ENCODE results near the gene MALRD1.

MALRD1 gene

GRCh38 chr10:19231034-19231433, 182.4 kb downstream of the MALRD1 start:
- no peak for DNase-seq (ENCODE audit: low spot score)

DNA sequence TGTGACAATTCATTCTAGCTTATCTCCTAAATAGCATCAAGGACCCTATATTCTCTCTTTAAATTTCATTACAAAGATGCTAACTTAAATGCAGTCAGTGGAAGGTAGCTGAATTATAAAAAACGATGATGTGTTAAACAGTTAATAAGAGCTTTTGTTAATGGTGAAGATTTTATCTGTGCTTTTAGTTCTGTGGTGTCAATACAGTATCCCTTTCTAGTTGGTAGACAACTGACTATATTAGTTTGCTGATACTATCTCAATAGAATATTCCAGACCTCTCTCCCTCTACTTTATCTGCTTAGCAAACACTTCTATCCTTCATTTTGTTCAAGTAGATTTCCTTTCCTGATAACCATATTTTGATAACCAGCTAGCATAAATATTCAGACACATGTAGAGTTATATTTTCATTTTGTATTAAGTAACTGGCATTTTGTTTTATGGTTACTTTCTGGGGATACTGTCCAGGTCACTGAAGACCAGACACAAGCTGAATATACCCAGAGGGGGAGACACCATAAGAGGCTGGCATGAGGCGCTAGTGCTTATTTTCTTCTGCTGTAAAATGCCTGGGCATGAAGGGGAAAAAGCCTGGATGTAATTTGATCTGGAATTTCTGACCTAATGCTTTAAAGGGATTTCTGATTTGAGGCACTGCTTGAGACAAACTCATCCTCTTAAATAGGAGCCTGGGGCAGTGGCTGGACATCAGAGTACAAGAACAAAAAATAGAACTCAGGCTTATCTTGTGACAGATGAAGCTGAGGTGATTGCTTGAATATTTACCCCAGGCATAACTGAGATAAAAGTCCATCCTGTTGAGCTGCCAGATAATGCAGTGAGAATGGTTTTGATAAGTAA, 197.5 kb downstream of the MALRD1 start:
- no peak for DNase-seq (ENCODE audit: low spot score)

DNA sequence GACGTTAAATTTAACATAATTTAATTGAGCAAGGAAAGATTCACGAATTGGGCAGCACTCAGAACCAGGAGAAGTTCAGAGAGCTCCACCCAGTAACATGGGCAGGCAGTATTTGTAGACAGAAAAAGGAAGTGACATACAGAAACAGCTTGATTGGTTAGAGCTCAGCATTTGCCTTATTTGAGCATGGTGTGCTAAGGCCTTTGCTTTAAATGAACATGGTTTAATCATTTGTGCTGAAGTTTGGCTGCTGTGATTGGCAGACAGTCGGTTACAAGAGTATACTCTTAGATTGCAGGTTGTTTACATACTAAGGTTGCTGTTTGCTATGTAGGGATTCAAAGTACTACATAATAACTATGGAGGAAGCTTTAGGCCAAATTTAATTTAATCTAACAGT, 199.2 kb downstream of the MALRD1 start:
- no peak for DNase-seq (ENCODE audit: low spot score)

GRCh38 chr10:19250546-19250945, 201.9 kb downstream of the MALRD1 start:
- no peak for DNase-seq (ENCODE audit: low spot score)

DNA sequence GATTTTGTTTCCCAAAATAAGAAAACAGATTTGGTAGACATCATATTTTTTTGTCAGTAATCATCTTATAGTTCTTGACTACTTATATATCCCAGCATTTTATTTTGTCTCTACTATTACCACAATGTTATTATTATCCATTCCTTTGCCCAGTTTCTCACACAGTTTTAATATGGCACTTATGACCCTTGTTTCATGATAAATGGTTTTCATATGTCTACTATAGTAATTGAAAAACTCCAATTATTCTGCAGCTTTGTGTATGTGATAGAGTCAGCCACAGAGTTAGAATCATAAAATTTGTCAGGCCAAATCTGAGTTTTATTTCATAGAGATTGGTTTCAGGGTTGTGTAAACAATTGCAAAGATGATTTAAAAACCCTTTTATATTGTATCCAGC, 203.9 kb downstream of the MALRD1 start:
- DNase-seq (ENCODE audit: low spot score), result no peak

GRCh38 chr10:19256331-19256730, 207.7 kb downstream of the MALRD1 start:
- DNase-seq (ENCODE audit: low spot score), result no peak

GRCh38 chr10:19263262-19263661, 214.7 kb downstream of the MALRD1 start:
- DNase-seq (ENCODE audit: low spot score), result no peak

GRCh38 chr10:19283285-19283684, 234.7 kb downstream of the MALRD1 start:
- no peak for DNase-seq (ENCODE audit: low spot score)

GRCh38 chr10:19283786-19284185, 235.2 kb downstream of the MALRD1 start:
- no peak for DNase-seq (ENCODE audit: low spot score)

GRCh38 chr10:19290770-19291169, 242.2 kb downstream of the MALRD1 start:
- DNase-seq (ENCODE audit: low spot score), result no peak

DNA sequence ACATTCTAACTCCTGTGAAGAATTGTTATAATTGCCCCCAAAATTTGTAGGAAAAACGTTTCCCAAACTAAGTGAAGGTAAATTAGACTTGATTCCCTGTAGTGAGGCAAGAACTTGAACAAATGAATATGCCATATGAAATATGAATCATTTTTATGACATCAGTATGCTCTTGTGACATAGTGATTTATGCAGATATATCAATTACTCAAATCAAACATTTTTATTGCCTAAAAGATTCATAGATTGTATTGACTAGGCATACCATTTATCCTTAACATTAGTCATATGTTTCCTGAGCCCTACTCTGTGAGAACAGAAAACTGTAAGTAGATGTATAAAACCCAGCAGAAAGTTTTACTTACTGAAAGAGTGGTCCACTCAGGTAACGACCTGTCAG, 245.6 kb downstream of the MALRD1 start:
- no peak for DNase-seq (ENCODE audit: low spot score)

- DNase-seq (ENCODE audit: low spot score), result no peak
Observed at GRCh38 chr10:19299645-19300044, 251.0 kb downstream of the MALRD1 start.

GRCh38 chr10:19302117-19302516, 253.5 kb downstream of the MALRD1 start:
- DNase-seq (ENCODE audit: low spot score), result peak; percentile 77

- DNase-seq (ENCODE audit: low spot score), result no peak
Observed at GRCh38 chr10:19310066-19310465, 261.5 kb downstream of the MALRD1 start.

- no peak for DNase-seq (ENCODE audit: low spot score)
Observed at GRCh38 chr10:19316204-19316870, 267.7 kb downstream of the MALRD1 start.

GRCh38 chr10:19317952-19318351, 269.4 kb downstream of the MALRD1 start:
- peak; percentile 3 for DNase-seq (ENCODE audit: low spot score)

GRCh38 chr10:19325581-19325980, 277.0 kb downstream of the MALRD1 start:
- DNase-seq (ENCODE audit: low spot score), result no peak

DNA sequence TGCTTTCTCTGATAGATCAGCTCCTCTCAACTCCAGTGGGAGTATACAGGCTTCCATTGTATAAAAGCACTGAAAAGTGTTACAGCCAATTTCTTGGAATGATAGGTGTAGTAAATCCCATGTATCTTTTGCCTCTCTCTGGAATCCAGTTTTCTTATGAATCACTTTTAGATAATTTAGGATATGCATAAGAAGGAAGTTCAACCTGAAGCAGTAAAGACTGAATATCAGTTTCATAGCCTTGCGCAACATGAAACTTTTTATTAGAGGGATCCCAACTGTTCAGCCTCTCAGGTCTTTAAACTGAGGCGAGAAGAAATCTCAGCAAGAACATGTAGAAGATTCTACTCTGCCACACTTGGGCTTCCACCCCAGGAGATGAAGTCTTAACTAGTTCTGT, 280.0 kb downstream of the MALRD1 start:
- no peak for DNase-seq (ENCODE audit: low spot score)

- DNase-seq (ENCODE audit: low spot score), result no peak
Observed at GRCh38 chr10:19329475-19329874, 280.9 kb downstream of the MALRD1 start.

- no peak for DNase-seq (ENCODE audit: low spot score)
Observed at GRCh38 chr10:19332304-19332703, 283.7 kb downstream of the MALRD1 start.

DNA sequence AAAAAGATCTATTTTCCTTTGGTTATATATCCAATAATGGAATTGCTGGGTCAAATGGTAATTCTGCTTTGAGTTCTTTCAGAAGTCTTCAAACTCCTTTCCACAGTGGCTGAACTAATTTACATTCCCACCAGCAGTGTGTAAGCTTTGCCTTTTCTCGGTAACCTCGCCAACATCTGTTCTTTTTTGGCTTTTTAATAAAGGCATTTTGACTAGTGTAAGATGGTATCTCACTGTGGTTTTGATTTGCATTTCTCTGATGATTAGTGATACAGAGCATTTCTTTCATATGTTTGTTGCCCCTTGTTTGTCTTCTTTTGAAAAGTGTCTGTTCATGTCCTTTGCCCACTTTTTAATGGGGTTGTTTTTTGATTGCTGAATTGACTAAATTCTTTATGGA, 285.0 kb downstream of the MALRD1 start:
- no peak for DNase-seq (ENCODE audit: low spot score)

DNA sequence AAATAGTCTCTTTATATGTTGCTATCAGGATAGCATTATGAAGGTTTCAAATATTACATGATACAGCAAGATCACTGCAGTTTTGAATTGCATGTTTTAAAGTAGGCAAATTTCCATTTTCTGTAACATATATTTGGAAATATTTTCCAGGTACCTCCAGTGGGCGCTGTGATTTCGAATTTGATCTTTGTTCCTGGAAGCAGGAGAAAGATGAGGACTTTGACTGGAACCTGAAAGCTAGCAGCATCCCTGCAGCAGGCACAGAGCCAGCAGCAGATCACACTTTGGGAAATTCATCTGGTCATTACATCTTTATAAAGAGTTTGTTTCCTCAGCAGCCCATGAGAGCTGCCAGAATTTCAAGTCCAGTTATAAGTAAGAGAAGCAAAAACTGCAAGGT, 299.0 kb downstream of the MALRD1 start:
- no peak for DNase-seq (ENCODE audit: low spot score)

DNA sequence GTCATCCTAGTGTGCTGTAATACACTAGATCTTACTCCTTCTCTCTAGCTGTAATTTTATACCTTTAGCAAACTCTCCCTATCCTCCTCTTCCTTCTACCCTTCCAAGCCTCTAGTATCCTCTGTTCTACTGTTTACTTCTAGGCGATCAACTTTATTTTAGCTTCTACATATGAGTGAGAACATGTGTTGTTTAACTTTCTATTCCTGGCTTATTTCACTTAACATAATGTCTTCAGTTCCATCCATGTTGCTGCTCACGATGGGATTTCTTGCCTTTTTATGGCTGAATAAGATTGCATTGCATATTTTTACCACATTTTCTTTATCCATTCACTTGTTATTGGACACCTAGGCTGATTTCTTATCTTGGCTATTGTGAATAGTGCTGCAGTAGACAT, 318.6 kb downstream of the MALRD1 start:
- no peak for DNase-seq (ENCODE audit: low spot score)

DNA sequence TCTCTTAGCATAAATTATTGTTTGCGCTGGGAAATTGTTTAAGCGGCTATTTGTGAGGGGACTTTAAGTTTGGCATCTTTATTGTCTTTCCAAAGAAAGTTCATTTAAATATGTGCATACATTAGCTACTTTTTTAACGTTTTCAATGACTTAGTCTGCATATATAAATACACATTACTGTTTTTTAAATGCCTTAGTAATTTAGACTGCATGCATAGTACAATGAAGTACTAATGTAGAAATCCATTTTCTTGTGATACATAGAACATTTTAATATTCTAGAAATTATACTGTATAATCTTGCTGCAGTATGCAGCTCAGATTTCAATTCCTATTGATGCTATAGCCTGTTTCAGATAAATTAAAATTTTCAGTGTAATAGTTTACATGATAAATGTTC, 325.4 kb downstream of the MALRD1 start:
- DNase-seq (ENCODE audit: low spot score), result no peak

Data from kidney tubule cell (primary cell).